ENCODE measurements around the gene DPF3. TPM values are rescaled to one million over a fixed set of nuclear protein-coding genes. Genes with fewer than 3 reads are reported as not detected.

Gene DPF3
- polyA plus RNA-seq, 2 of the 4 experiments (the other 2 are of a cell fraction) = 0.05 to 0.09 TPM

DNA sequence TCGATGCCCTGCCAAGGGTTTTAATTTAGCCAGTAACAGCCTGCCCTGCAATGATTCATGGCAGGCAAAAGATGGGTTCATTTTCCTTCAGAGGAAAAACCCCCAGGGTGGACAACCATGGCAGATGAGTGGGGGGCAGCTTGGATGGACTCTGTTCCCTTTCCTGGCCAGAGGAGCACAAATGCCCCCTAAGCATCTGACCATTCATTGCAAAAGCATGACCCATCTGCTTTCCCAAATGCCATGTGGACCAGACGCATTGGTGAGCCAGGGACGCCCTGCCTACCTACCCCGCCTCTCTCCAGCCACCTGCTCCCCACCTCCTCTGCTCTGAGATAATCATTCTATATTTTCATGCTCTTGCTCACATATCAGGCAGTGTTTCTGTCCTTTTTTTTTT, 281.9 kb downstream of the DPF3 start (continued):
- TF ChIP-seq, protein P1, sequence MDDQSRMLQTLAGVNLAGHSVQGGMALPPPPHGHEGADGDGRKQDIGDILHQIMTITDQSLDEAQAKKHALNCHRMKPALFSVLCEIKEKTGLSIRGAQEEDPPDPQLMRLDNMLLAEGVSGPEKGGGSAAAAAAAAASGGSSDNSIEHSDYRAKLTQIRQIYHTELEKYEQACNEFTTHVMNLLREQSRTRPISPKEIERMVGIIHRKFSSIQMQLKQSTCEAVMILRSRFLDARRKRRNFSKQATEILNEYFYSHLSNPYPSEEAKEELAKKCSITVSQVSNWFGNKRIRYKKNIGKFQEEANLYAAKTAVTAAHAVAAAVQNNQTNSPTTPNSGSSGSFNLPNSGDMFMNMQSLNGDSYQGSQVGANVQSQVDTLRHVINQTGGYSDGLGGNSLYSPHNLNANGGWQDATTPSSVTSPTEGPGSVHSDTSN (IDR thresholded peaks at IDR 0.05) = no peak
- TF ChIP-seq, protein P2, sequence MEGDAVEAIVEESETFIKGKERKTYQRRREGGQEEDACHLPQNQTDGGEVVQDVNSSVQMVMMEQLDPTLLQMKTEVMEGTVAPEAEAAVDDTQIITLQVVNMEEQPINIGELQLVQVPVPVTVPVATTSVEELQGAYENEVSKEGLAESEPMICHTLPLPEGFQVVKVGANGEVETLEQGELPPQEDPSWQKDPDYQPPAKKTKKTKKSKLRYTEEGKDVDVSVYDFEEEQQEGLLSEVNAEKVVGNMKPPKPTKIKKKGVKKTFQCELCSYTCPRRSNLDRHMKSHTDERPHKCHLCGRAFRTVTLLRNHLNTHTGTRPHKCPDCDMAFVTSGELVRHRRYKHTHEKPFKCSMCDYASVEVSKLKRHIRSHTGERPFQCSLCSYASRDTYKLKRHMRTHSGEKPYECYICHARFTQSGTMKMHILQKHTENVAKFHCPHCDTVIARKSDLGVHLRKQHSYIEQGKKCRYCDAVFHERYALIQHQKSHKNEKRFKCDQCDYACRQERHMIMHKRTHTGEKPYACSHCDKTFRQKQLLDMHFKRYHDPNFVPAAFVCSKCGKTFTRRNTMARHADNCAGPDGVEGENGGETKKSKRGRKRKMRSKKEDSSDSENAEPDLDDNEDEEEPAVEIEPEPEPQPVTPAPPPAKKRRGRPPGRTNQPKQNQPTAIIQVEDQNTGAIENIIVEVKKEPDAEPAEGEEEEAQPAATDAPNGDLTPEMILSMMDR (IDR thresholded peaks at IDR 0.05) = no peak
- no peak for TF ChIP-seq RNF2 (IDR thresholded peaks at IDR 0.05; ENCODE audit: borderline replicate concordance, low read depth)
- no peak for TF ChIP-seq NPAS2 (CRISPR knock-in tag; IDR thresholded peaks at IDR 0.05; ENCODE audit: borderline replicate concordance)

DNA sequence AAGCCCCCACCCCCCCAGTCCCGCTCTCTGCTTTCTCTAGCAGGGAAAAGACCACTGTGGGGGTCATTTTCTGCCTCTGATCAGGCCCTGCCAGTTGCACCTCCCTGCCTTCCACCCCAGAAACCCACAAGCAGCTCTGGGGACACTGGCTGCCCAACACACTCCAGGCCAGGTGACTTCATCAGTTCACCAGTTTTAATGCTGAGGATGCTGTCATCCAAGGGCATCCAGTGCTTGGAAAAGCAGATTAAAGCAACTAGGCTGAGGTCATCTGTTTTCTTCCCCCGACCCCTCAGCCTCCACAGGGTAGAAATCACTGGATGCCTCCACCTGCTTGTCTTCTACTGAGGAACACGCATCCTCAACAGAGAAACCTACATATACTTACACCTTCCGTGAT, 282.4 kb downstream of the DPF3 start:
- no peak overlapping the region for H3K4me3 ChIP-seq
- no peak overlapping the region for H3K4me2 ChIP-seq
- ATAC-seq = no peak
- peaks cover 19% of the 10 kb centered on the region for H3K4me1 ChIP-seq
- TF ChIP-seq SREBF2 (IDR thresholded peaks at IDR 0.05) (no peak), HDAC2 (IDR thresholded peaks at IDR 0.05) (no peak), ESRRA (IDR thresholded peaks at IDR 0.05; ENCODE audit: borderline replicate concordance, low read length) (no peak), TP53 (CRISPR knock-in tag; IDR thresholded peaks at IDR 0.05) (no peak), NPAS2 (CRISPR knock-in tag; IDR thresholded peaks at IDR 0.05; ENCODE audit: borderline replicate concordance) (no peak), POLR2AphosphoS2 (conservative IDR thresholded peaks at IDR 0.05; ENCODE audit: low read length) (no peak), NFE2L2 (conservative IDR thresholded peaks at IDR 0.05; ENCODE audit: low read length) (no peak), ZNF302 (CRISPR knock-in tag; IDR thresholded peaks at IDR 0.05) (no peak), TFCP2L1 (CRISPR knock-in tag; IDR thresholded peaks at IDR 0.05) (no peak), HEYL (CRISPR knock-in tag; IDR thresholded peaks at IDR 0.05) (no peak), HOXB13 (CRISPR knock-in tag; IDR thresholded peaks at IDR 0.05; ENCODE audit: low read depth) (no peak), RNF2 (IDR thresholded peaks at IDR 0.05; ENCODE audit: borderline replicate concordance, low read depth) (no peak), KDM5A (IDR thresholded peaks at IDR 0.05) (no peak), POLR2A (IDR thresholded peaks at IDR 0.05; ENCODE audit: low read length) (no peak), FOXS1 (CRISPR knock-in tag; IDR thresholded peaks at IDR 0.05) (no peak)
- TF ChIP-seq, protein P3, sequence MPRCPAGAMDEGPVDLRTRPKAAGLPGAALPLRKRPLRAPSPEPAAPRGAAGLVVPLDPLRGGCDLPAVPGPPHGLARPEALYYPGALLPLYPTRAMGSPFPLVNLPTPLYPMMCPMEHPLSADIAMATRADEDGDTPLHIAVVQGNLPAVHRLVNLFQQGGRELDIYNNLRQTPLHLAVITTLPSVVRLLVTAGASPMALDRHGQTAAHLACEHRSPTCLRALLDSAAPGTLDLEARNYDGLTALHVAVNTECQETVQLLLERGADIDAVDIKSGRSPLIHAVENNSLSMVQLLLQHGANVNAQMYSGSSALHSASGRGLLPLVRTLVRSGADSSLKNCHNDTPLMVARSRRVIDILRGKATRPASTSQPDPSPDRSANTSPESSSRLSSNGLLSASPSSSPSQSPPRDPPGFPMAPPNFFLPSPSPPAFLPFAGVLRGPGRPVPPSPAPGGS (IDR thresholded peaks at IDR 0.05) = no peak
- TF ChIP-seq, protein P1 (IDR thresholded peaks at IDR 0.05) = no peak
- TF ChIP-seq, protein P4, sequence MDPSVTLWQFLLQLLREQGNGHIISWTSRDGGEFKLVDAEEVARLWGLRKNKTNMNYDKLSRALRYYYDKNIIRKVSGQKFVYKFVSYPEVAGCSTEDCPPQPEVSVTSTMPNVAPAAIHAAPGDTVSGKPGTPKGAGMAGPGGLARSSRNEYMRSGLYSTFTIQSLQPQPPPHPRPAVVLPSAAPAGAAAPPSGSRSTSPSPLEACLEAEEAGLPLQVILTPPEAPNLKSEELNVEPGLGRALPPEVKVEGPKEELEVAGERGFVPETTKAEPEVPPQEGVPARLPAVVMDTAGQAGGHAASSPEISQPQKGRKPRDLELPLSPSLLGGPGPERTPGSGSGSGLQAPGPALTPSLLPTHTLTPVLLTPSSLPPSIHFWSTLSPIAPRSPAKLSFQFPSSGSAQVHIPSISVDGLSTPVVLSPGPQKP (IDR thresholded peaks at IDR 0.05; ENCODE audit: low read depth, low read length) = no peak
- TF ChIP-seq, protein P5, sequence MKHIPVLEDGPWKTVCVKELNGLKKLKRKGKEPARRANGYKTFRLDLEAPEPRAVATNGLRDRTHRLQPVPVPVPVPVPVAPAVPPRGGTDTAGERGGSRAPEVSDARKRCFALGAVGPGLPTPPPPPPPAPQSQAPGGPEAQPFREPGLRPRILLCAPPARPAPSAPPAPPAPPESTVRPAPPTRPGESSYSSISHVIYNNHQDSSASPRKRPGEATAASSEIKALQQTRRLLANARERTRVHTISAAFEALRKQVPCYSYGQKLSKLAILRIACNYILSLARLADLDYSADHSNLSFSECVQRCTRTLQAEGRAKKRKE (CRISPR knock-in tag; IDR thresholded peaks at IDR 0.05; ENCODE audit: low read depth) = no peak
- TF ChIP-seq, protein P6, sequence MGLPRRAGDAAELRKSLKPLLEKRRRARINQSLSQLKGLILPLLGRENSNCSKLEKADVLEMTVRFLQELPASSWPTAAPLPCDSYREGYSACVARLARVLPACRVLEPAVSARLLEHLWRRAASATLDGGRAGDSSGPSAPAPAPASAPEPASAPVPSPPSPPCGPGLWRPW (IDR thresholded peaks at IDR 0.05) = no peak
- ChIA-PET POLR2A (no interaction called here), CTCF (interaction anchor here (0.6 to 1.4 kb wide), 2 partner anchors 13 to 294 kb away, joined by 3 read pairs; no protein-coding TSS in a partner anchor)
- DNase-seq (ENCODE audit: low read depth in 1 of 2, low spot score in 1 of 2) = no peak
- no peak for FAIRE-seq
- no peak overlapping the region for H3K27ac ChIP-seq
- WGBS (ENCODE audit: missing lambda C conversion rate) = 59% methylated on average over 3 of the region's 4 CpGs
- H3K9me3 ChIP-seq = no peaks in the 10 kb centered on the region

All from A549 (cell line).